ENCODE results near the gene MRPL41.

- no peak for TF ChIP-seq EZH2 (IDR thresholded peaks at IDR 0.05; ENCODE audit: insufficient read depth, poor library complexity, severe bottlenecking)
- TF ChIP-seq EZH2phosphoT487 (IDR thresholded peaks at IDR 0.05; ENCODE audit: insufficient read depth, low read depth), result no peak
These were observed 23.7 kb downstream of the MRPL41 start for GRCh38 chr9:137575364-137575715.

Data from GM23248 (cell line).